ENCODE data around the gene ZNF366.

- TF ChIP-seq RFX5 (IDR thresholded peaks at IDR 0.05) (no peak), RAD21 (conservative IDR thresholded peaks at IDR 0.05 in 1 of 2, IDR thresholded peaks at IDR 0.05 in 1 of 2) (no peak), NR3C1 (IDR thresholded peaks at IDR 0.05) (no peak), SMC3 (IDR thresholded peaks at IDR 0.05) (no peak), SREBF2 (IDR thresholded peaks at IDR 0.05) (no peak), MAFK (IDR thresholded peaks at IDR 0.05; ENCODE audit: partially characterized antibody) (no peak), CTCF (IDR thresholded peaks at IDR 0.05) (no peak), EP300 (IDR thresholded peaks at IDR 0.05) (no peak)
Measured at GRCh38 chr5:72525816-72526215, 18.6 kb upstream of the ZNF366 start.

All from A549 (cell line).